Mammary epithelial cell (primary cell): ENCODE measurements around the gene GABRP.

Source experiments
- EZH2 ChIP-seq: IDR thresholded peaks from 2 replicates; pipeline ENCODE4 v1.6.1; 2012; ENCODE audit warnings: low read length, inconsistent platforms, borderline replicate concordance
- TF ChIP-seq, protein P1 (sequence below), 2 donors: IDR thresholded peaks in 1 of 2; conservative IDR thresholded peaks in 1 of 2; 2 replicates each; pipeline ENCODE4 v1.5.1; 2011 to 2012; ENCODE audit warnings: inconsistent platforms in 2 of 2, low read length in 2 of 2, mild to moderate bottlenecking in 2 of 2, control low read depth in 1 of 2, low read depth in 1 of 2; ENCODE audit not compliant: insufficient read depth in 1 of 2; ENCODE audit errors: extremely low read depth in 1 of 2

DNA sequence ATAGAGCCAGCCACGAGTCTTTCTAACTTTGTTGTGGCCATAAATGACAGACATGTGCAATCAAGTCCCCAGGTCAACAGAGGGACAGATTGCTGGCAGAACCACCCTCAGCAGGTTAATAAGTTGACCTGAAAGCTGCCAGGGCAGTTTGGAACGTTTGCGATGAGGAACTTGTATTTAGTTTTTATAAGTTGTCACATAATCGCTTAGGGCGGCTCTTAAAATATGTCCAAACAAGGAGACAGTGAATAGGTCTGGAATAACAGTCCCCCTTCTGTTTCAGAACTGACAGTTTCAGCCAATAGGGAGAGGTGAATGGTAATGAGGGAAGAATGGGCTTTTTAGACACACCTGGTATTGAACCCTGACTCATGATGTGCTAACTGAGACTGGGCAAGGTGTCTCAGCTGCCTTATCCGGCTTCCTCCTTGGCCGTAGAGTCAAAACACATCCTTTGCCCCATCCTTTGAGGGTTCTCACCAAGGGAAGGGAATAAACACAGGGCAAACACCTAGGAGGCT is 33.6 kb upstream of the GABRP start:
- TF ChIP-seq, protein P1, sequence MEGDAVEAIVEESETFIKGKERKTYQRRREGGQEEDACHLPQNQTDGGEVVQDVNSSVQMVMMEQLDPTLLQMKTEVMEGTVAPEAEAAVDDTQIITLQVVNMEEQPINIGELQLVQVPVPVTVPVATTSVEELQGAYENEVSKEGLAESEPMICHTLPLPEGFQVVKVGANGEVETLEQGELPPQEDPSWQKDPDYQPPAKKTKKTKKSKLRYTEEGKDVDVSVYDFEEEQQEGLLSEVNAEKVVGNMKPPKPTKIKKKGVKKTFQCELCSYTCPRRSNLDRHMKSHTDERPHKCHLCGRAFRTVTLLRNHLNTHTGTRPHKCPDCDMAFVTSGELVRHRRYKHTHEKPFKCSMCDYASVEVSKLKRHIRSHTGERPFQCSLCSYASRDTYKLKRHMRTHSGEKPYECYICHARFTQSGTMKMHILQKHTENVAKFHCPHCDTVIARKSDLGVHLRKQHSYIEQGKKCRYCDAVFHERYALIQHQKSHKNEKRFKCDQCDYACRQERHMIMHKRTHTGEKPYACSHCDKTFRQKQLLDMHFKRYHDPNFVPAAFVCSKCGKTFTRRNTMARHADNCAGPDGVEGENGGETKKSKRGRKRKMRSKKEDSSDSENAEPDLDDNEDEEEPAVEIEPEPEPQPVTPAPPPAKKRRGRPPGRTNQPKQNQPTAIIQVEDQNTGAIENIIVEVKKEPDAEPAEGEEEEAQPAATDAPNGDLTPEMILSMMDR (conservative IDR thresholded peaks at IDR 0.05 in 1 of 2, IDR thresholded peaks at IDR 0.05 in 1 of 2; ENCODE audit: extremely low read depth in 1 of 2, insufficient read depth in 1 of 2, low read depth in 1 of 2, low read length in 2 of 2) = no peak
- TF ChIP-seq EZH2 = no peak
